GM11168 (cell line): Measurements from ENCODE around the gene TIMM29.

Experiments
- in situ Hi-C: fragments of 300-500 bp; cut with MboI; formaldehyde crosslinking; loops from one replicate; pipeline ENCODE4 v1.12.0; 2022; ENCODE audit warnings: low sequenced_read_pairs; ENCODE audit not compliant: unreplicated experiment

The TIMM29 gene

GRCh38 chr19:10976131-10976892, 47.7 kb downstream of the TIMM29 start:
- in situ Hi-C loops, result no loop called here

GRCh38 chr19:10977742-10978092, 49.1 kb downstream of the TIMM29 start:
- in situ Hi-C loops, result no loop called here
